Suprapubic skin (tissue), 4 donors: ENCODE data around the gene FGF3. TPM values are rescaled to one million over a fixed set of nuclear protein-coding genes. Genes with fewer than 3 reads are reported as not detected.

Experiments
- DNase-seq, 2 donors: peaks; one replicate each; pipeline ENCODE4 v3.0.0-alpha.2; 2019; ENCODE audit warnings: low spot score in 2 of 2
- H3K27ac ChIP-seq: fragments of 200-600 bp; sonication (generic); one replicate; pipeline ENCODE4 v1.5.1; 2019
- H3K27me3 ChIP-seq: fragments of 200-600 bp; sonication (generic); one replicate; pipeline ENCODE4 v1.5.1; 2019
- H3K36me3 ChIP-seq: fragments of 200-600 bp; sonication (generic); one replicate; pipeline ENCODE4 v1.5.1; 2019
- H3K4me1 ChIP-seq: fragments of 200-600 bp; sonication (generic); one replicate; pipeline ENCODE4 v1.5.1; 2019
- H3K4me3 ChIP-seq: fragments of 200-600 bp; sonication (generic); one replicate; pipeline ENCODE4 v1.5.1; 2019; ENCODE audit warnings: mild to moderate bottlenecking
- H3K9me3 ChIP-seq: fragments of 200-600 bp; sonication (generic); one replicate; pipeline ENCODE4 v1.5.1; 2019
- EP300 ChIP-seq: sonication (generic); formaldehyde crosslinking; IDR thresholded peaks from one replicate; pipeline ENCODE4 v1.6.1; 2017; ENCODE audit warnings: antibody characterized with exemption
- POLR2A ChIP-seq, 2 donors: fragments of 450-650 bp; IDR thresholded peaks; one replicate each; pipeline ENCODE4 v1.6.1; 2017; ENCODE audit warnings: antibody characterized with exemption in 2 of 2, mild to moderate bottlenecking in 2 of 2, moderate library complexity in 2 of 2
- POLR2AphosphoS5 ChIP-seq, 3 donors: sonication (generic); formaldehyde crosslinking; IDR thresholded peaks; one replicate each; pipeline ENCODE4 v1.6.1; 2017; ENCODE audit warnings: antibody characterized with exemption in 3 of 3
- WGBS: methylation state at CpG from one replicate; pipeline ENCODE4 v1.1.5; 2018; 5-methylcytosine and 5-hydroxymethylcytosine counted together
- total RNA-seq, 4 donors: library from RNA; depleted of rRNA; stranded (reverse); fragments of >200 nt; gene quantifications; one replicate each; pipeline ENCODE4 v1.1.0, GENCODE V29; 2016
- TF ChIP-seq, protein P1 (sequence below), 2 donors: fragments of 200-600 bp in 1 of 2; fragments of 450-650 bp in 1 of 2; sonication (generic) in 1 of 2; IDR thresholded peaks; one replicate each; pipeline ENCODE4 v1.5.1; 2016 to 2019; ENCODE audit warnings: antibody characterized with exemption in 2 of 2, mild to moderate bottlenecking in 1 of 2, moderate library complexity in 1 of 2

The FGF3 gene
- total RNA-seq, 4 donors from 2014 or later, result not detected

DNA sequence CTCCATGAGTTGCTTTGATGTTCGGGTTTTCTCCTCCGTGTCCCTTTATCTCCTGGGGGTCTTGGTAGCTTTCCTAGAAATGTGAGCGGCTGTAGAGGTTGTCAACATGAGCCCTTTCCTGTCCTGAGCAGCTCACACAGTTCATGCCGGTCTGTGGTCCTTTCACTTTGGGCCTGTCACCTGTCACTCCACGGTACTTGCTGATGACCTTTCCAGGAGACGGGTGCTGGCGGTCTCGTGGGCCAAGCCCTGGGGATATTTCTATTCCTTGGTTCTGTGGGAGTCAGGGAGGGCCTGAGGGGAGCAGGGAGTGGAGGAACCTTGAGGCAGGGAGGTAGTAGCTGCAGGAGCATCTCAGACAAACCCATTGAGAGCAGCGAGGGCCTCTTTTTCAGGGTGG, 23.2 kb downstream of the FGF3 start:
- H3K9me3 ChIP-seq, result no peaks in the 10 kb centered on the region
- H3K27ac ChIP-seq, result no peak overlapping the region
- H3K36me3 ChIP-seq, result no peaks in the 10 kb centered on the region
- H3K4me1 ChIP-seq, result no peaks in the 10 kb centered on the region
- 80% methylated on average over 9 of the region's 9 CpGs for WGBS
- no peak for DNase-seq
- H3K4me3 ChIP-seq, result no peak overlapping the region
- TF ChIP-seq EP300 (no peak), POLR2AphosphoS5 (IDR thresholded peaks at IDR 0.05) (no peak), POLR2A (IDR thresholded peaks at IDR 0.05) (no peak)
- TF ChIP-seq, protein P1, sequence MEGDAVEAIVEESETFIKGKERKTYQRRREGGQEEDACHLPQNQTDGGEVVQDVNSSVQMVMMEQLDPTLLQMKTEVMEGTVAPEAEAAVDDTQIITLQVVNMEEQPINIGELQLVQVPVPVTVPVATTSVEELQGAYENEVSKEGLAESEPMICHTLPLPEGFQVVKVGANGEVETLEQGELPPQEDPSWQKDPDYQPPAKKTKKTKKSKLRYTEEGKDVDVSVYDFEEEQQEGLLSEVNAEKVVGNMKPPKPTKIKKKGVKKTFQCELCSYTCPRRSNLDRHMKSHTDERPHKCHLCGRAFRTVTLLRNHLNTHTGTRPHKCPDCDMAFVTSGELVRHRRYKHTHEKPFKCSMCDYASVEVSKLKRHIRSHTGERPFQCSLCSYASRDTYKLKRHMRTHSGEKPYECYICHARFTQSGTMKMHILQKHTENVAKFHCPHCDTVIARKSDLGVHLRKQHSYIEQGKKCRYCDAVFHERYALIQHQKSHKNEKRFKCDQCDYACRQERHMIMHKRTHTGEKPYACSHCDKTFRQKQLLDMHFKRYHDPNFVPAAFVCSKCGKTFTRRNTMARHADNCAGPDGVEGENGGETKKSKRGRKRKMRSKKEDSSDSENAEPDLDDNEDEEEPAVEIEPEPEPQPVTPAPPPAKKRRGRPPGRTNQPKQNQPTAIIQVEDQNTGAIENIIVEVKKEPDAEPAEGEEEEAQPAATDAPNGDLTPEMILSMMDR (IDR thresholded peaks at IDR 0.05), result no peak
- H3K27me3 ChIP-seq, result no peaks in the 10 kb centered on the region

DNA sequence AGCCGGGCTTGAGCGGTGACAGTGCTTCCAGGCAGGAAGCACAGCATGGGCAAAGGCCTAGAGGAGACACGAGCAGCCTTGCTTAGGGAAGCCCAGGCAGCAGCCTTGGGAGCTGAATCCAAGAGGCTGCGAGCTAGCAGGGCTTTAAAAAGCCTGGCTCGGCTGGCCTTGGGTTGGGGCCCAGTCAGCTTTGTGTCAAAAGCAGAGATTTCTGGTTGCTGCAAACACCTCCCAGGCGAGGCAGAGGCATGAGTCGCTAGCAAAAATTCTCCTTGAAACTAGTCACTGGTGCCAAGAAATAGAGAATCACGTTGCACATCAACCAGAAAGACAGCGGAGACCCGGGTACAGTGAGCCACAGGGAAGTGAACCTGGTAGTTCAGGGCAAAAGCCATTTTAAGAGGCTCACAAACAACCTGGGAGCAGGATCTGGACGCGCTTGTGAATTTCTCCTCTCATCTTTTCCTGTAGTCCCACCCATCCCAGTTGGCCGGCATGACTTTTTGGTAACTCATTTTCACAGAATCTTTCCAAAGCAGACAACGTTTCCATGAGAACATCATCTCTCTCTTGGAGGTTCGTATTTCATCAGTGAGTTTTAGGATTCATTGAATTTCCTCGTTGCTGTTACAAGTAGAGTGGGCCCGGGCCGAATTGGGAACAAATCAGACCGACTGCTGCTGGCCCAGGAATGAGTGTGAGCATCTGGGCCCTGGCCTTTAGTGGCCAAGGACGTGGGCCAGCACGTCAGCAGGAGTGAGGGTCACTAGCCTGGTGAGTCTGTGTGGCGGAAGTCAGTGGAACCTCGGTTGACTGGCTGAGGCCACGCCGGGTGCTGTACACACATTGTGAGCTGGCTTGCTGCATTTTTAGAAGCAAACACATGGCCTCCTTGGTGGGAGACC, 27.7 kb downstream of the FGF3 start:
- H3K9me3 ChIP-seq, result no peaks in the 10 kb centered on the region
- TF ChIP-seq, protein P1 (IDR thresholded peaks at IDR 0.05), result no peak
- TF ChIP-seq POLR2A (IDR thresholded peaks at IDR 0.05) (no peak), POLR2AphosphoS5 (IDR thresholded peaks at IDR 0.05) (no peak), EP300 (no peak)
- H3K27me3 ChIP-seq, result no peaks in the 10 kb centered on the region
- 69% methylated on average over 23 of the region's 25 CpGs for WGBS
- no peak overlapping the region for H3K27ac ChIP-seq
- no peaks in the 10 kb centered on the region for H3K36me3 ChIP-seq
- no peak for DNase-seq
- H3K4me1 ChIP-seq, result no peaks in the 10 kb centered on the region
- H3K4me3 ChIP-seq, result no peak overlapping the region

DNA sequence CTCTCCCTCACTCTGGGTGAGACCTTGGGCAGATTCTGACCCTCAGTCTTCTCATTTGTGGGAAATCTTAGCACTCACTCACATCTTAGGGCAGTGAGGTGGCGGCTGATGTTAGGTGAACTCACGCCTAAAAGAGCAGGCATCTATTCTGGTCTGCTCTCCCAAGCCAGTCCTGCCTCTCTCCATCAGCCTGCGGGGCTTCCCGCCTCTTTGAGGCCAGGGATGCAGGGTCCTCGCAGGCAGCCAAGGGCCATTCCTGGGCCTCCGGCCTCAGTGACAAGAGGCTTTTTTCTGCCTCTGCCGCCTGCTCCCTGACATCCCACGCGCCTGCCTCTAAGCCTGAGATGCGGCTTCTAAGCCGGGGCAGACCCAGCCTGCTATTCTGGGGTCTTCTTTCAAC, 30.3 kb downstream of the FGF3 start:
- 91% methylated on average over 11 of the region's 11 CpGs for WGBS
- Histone ChIP-seq H3K36me3 (no peaks in the 10 kb centered on the region), H3K27ac (no peak overlapping the region), H3K27me3 (no peaks in the 10 kb centered on the region), H3K4me1 (no peaks in the 10 kb centered on the region), H3K9me3 (no peaks in the 10 kb centered on the region), H3K4me3 (no peak overlapping the region)
- DNase-seq, result no peak
- TF ChIP-seq POLR2A (IDR thresholded peaks at IDR 0.05) (no peak), POLR2AphosphoS5 (IDR thresholded peaks at IDR 0.05) (no peak), EP300 (no peak)
- TF ChIP-seq, protein P1 (IDR thresholded peaks at IDR 0.05), result no peak

DNA sequence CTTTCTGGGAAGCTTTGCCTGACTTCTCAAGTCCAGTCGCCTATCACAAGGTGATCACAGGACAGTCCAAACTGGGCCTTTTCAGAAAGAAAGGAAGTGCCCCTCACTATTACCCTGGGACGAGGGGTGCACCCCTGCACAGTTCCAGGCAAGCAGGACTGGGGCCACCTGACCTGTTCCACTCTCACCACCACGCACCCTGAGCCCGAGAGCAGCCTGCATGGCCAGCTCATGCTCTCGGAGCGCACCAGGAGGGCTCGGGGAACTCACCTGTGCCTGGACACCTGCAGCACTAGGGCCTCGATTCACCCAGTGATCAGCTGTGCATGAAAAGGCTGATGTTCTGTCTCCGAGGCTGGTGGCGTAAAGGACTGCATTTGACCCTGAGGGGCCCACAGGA, 31.3 kb downstream of the FGF3 start:
- WGBS, result 95% methylated on average over 4 of the region's 10 CpGs
- Histone ChIP-seq H3K27me3 (no peaks in the 10 kb centered on the region), H3K9me3 (no peaks in the 10 kb centered on the region), H3K36me3 (no peaks in the 10 kb centered on the region), H3K4me1 (no peaks in the 10 kb centered on the region), H3K4me3 (no peak overlapping the region), H3K27ac (no peak overlapping the region)
- no peak for DNase-seq
- no peak for TF ChIP-seq POLR2A (IDR thresholded peaks at IDR 0.05)
- TF ChIP-seq, protein P1 (IDR thresholded peaks at IDR 0.05), result no peak
- no peak for TF ChIP-seq EP300
- no peak for TF ChIP-seq POLR2AphosphoS5 (IDR thresholded peaks at IDR 0.05)

DNA sequence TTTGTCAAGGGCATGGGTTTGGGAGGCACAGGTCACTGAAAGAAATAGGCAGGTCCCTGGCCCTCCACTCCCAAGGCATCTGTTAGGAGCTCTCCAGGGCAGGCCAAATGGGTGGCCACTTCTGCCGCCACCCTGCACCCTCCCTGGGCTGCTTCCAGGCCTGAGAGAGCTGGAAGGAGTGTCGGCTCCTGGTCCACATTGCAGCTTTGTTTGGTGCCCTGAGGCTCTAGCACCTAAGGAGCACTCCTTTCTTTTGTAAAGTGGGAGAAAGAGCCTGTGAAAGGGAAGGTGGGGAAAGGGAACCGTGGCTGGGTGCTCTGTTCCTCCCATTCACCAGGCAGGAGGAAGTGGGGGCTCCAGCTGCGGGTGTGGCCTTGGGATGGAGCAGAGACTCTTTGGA, 31.8 kb downstream of the FGF3 start:
- Histone ChIP-seq H3K4me1 (no peaks in the 10 kb centered on the region), H3K9me3 (no peaks in the 10 kb centered on the region), H3K4me3 (no peak overlapping the region), H3K27me3 (no peaks in the 10 kb centered on the region), H3K27ac (no peak overlapping the region), H3K36me3 (no peaks in the 10 kb centered on the region)
- TF ChIP-seq, protein P1 (IDR thresholded peaks at IDR 0.05), result no peak
- no peak for TF ChIP-seq EP300
- TF ChIP-seq POLR2A (IDR thresholded peaks at IDR 0.05), result no peak
- TF ChIP-seq POLR2AphosphoS5 (IDR thresholded peaks at IDR 0.05), result no peak
- no peak for DNase-seq
- WGBS, result 59% methylated on average over 4 of the region's 4 CpGs
